HG03060 (cell line): ENCODE data around the gene CHD6.

Experiments
- ATAC-seq: cut with Tn5 transposase; IDR thresholded peaks from one replicate; pipeline ENCODE4 v1.9.1; 2021; ENCODE audit warnings: low read depth, moderate number of reproducible peaks; ENCODE audit not compliant: unreplicated experiment

The CHD6 gene

GRCh38 chr20:41433203-41433602 is 185.0 kb downstream of the CHD6 start:
- ATAC-seq, result no peak

GRCh38 chr20:41432746-41433145 is 185.4 kb downstream of the CHD6 start:
- ATAC-seq, result no peak

GRCh38 chr20:41428285-41428684 is 189.9 kb downstream of the CHD6 start:
- ATAC-seq, result no peak

GRCh38 chr20:41427833-41428232 is 190.3 kb downstream of the CHD6 start:
- no peak for ATAC-seq

GRCh38 chr20:41426976-41427375 is 191.2 kb downstream of the CHD6 start:
- no peak for ATAC-seq

GRCh38 chr20:41426086-41426830 is 191.9 kb downstream of the CHD6 start:
- no peak for ATAC-seq

- no peak for ATAC-seq
These were observed 192.8 kb downstream of the CHD6 start for GRCh38 chr20:41425180-41425884.

- no peak for ATAC-seq
These were observed 193.6 kb downstream of the CHD6 start for GRCh38 chr20:41424546-41424945.

GRCh38 chr20:41424011-41424410 is 194.2 kb downstream of the CHD6 start:
- no peak for ATAC-seq

GRCh38 chr20:41422953-41423352 is 195.2 kb downstream of the CHD6 start:
- no peak for ATAC-seq

GRCh38 chr20:41418739-41419293 is 199.4 kb downstream of the CHD6 start:
- no peak for ATAC-seq

- no peak for ATAC-seq
These were observed 200.1 kb downstream of the CHD6 start for GRCh38 chr20:41418031-41418430.

GRCh38 chr20:41415191-41415590 is 203.0 kb downstream of the CHD6 start:
- ATAC-seq, result no peak

- no peak for ATAC-seq
These were observed 205.0 kb downstream of the CHD6 start for GRCh38 chr20:41413169-41413568.

GRCh38 chr20:41412324-41413120 is 205.7 kb downstream of the CHD6 start:
- ATAC-seq, result no peak

- ATAC-seq, result no peak
These were observed 206.8 kb downstream of the CHD6 start for GRCh38 chr20:41411391-41411847.

GRCh38 chr20:41408986-41409385 is 209.2 kb downstream of the CHD6 start:
- ATAC-seq, result no peak

GRCh38 chr20:41408156-41408794 is 209.9 kb downstream of the CHD6 start:
- peak; percentile 57 for ATAC-seq

- no peak for ATAC-seq
These were observed 210.6 kb downstream of the CHD6 start for GRCh38 chr20:41407607-41408006.

GRCh38 chr20:41406896-41407444 is 211.2 kb downstream of the CHD6 start:
- ATAC-seq, result no peak
